ENCODE results near the gene MINDY4.

DNA sequence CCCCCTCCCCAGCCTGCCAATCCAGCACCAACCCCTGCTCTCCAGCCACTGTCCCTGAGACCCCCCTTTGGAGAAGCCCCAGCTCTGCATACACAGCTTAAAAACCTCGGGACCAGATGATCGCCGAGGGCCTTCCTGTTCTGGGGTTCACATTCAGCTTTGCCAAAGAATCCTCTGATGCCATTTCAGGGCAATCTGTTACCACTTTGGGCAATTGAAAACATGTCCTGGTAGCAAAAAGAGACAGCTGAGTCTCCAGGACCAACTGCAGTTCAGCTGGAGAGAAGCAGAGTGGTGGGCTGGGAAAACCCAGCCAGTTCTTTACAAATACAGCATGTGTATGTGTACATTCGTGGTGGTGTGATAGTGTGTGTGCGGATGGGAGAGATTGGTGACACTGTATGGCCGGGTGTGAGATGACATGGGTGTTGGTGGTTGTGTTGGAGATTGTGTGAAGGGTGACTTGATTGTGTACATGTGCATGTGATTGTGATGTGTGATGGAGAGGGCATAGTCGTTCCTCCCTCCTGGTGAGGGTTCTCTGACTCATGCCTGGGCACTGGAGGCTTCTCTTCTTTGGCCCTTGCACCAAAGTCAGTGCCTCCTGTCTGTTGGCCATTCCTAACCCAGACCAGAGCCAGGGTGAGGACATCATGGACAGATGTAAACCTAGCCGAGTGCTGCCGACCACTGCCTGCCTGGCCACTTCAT, 91.9 kb downstream of the MINDY4 start:
- TF ChIP-seq, protein P1, sequence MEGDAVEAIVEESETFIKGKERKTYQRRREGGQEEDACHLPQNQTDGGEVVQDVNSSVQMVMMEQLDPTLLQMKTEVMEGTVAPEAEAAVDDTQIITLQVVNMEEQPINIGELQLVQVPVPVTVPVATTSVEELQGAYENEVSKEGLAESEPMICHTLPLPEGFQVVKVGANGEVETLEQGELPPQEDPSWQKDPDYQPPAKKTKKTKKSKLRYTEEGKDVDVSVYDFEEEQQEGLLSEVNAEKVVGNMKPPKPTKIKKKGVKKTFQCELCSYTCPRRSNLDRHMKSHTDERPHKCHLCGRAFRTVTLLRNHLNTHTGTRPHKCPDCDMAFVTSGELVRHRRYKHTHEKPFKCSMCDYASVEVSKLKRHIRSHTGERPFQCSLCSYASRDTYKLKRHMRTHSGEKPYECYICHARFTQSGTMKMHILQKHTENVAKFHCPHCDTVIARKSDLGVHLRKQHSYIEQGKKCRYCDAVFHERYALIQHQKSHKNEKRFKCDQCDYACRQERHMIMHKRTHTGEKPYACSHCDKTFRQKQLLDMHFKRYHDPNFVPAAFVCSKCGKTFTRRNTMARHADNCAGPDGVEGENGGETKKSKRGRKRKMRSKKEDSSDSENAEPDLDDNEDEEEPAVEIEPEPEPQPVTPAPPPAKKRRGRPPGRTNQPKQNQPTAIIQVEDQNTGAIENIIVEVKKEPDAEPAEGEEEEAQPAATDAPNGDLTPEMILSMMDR (IDR thresholded peaks at IDR 0.05; ENCODE audit: insufficient read depth, low read length, poor library complexity, severe bottlenecking), result no peak
- no peak for TF ChIP-seq EZH2phosphoT487 (conservative IDR thresholded peaks at IDR 0.05; ENCODE audit: low read length)

Data from SU-DHL-6 (cell line).